GM19455 (cell line): ENCODE data around the gene SEBOX.
A peak's percentile ranks its signal among the peaks of the same experiment; 100 is the strongest.

ENCODE experiments used
- ATAC-seq: cut with Tn5 transposase; IDR thresholded peaks from one replicate; pipeline ENCODE4 v1.9.1; 2021; ENCODE audit not compliant: unreplicated experiment

Gene SEBOX

DNA sequence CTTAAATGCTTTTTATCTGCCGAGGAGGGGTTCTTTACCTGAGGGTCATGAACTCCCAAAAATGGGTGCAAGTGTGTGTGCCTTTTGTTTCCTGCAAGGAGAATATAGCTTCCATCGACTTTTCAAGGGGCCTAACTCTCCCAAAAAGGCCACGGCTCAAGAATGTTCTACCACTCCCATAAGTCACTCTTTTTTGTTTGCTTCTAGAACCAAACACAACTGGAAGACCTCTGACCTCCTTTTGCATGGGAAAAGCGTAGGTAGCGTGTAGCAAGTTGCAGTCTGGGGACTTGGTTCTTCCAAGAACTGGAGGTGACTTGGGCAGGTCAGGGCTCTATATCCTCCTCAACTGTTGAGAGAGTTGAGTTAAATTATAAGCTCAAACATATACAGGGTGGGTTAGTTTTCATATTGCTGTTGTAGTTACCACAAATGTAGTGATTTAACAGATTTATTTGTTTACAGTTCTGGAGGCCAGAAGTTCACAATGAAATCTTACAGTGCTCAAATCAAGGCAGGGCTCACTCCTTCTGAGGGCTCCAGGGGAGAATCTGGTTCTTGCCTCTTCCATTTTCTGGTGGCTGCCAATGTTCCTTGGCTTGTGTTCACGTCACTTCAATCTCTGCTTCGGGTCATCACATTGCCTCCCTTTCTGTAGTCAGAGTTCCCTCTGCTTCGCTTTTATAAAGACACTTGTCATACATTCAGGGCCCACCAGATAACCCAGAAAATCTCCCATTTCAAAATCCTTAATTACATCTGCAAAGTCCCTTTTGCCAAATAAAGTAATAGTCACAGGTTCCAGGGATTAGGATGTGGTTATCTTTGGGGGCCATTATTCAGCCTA is 44.6 kb downstream of the SEBOX start:
- no peak for ATAC-seq

GRCh38 chr17:28319598-28319935 is 45.4 kb downstream of the SEBOX start:
- ATAC-seq = no peak

- peak; percentile 95 for ATAC-seq
These were observed 46.0 kb downstream of the SEBOX start, which contains the start of gene TMEM97 for GRCh38 chr17:28318759-28319597. TSS of gene TMEM97 (plus strand) at chr17:28319200. CDS start at chr17:28319240, 40 bp downstream.

DNA sequence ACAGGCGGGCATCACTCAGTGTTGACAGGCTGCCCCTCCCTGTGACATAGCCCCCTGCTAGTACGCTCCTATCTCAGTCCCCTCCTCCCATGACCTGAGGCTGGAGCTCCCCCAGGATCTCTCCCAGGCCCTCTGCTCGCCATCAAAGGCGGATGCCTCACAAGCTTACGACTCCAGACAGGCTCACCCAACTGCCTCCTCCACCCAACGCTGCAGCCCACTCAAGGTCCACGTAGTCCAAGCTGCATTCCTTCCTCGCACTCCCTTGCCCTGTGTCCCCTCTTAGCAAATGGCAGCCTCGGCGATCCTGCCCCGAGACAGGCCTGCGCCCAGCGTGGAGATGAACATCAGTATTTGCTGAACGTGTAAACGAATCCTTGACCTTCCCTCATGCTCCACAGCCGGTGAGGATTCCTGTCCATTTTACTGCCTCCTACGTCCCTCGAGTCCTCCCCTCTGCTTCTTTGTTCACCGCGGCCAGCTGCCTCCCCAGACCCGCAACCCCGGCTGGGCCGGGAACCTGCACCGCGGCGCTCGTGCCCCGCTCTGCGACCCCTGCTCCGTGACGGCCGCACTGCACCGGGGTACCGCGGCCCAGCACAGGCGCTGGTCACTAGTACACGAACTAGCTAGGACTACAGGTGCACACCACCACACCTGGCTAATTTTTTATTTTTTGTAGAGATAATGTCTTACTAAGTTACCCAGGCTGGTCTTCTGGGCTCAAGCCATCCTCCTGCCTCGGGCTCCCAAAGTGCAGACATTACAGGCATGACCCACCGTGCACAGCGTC is 46.8 kb downstream of the SEBOX start:
- ATAC-seq = peak; percentile 9

- ATAC-seq = no peak
These were observed 47.7 kb downstream of the SEBOX start for GRCh38 chr17:28317099-28317965.

DNA sequence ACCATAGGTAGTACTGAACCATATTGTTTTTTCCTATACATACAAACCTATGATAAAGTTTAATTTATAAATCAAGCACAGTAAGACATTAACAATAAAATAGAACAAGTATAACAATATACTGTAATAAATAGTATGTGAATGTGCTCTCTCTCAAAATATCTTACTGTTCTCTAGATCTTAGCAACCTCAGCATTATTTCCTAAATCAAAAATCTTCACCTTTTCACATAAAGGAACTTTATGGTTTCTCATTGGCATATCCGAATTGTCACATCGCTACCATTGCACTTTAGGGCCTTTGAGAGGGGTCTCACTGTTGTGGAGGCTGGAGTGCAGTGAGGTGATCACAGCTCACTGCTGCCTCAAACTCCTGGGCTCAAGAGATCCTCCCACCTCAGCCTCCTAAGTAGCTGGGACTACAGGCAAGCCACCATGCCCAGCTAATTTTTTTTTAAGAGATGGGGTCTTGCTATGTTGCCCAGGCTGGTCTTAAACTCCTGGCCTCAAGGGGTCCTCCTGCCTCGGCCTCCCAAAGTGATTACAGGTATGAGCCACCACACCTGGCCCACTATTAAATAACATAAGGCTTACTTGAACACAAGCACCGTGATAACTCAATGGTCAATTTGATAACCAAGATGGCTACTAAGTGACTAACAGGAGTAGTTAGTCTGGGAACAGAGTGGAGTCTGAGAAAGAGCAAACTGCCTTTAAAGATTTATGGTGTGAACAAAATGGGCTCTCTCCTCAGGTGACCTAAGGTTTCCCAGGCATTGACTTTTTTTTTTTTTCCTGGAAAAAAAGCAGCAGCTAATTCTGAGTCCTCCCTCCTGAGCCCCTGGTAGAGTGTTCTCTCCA is 48.9 kb downstream of the SEBOX start:
- no peak for ATAC-seq

DNA sequence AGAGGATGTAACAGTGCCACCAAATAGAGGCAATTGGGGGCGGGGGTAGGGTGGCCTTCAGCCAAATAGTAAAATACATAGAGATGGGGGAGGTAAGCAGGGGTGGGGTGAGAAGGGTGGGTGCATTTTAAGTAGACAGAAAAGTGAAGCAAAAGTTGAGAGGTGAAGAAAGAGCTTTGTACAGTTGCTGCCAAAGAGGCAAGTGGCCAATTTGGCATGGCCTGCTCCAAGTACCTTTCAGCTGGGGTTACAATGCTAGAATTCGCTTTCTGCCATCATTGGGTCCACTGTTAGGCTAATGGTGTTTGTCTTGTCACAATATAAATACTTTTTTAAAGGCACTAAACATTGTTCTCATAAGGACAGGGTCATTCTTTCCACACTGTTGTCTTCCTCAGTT is 51.2 kb downstream of the SEBOX start:
- no peak for ATAC-seq
